ENCODE measurements around the gene AGBL1.
"Not testable (repeated sequence)": the region's sequence is repeated elsewhere in the genome, so short reads cannot be mapped to it uniquely, and the experiment has no call there.

The AGBL1 gene

DNA sequence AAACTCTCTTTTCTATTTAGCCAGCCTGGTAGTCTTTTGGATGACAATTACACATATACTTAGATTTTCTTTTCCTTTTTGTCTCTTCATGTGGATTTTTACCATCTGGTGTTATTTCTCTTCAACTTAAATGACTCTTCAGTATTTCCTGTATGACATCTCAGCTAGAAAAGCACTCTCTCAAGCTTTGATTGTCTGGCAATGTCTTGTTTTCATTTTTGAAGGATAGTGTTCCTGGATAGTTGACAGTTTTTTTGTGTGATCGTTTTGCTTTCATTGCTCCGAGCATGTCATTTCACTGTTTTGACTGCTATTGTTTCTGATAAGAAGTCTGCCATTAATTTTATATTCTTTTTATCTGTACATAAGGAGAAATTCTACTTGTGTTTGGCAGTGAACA is 766.4 kb downstream of the AGBL1 start:
- no peak for DNase-seq

DNA sequence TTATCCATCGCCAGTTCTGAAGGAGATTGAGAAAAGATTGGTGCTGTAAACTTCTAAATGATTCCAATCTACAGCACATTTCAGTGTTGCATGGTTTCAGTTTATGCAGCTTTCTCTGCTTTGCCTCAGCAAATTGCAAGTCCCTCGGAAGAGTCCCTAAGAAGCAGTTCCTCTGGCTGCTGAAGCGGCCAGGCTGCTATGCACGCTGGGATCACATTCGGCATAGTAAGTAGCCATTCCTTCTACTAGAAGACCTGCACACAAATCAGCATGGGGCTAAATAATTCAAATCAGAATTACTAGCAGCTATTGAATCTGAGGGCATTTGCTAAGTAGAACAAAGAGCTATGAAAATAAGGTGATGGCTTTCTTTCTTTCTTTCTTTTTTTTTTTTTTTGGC is 769.5 kb downstream of the AGBL1 start:
- DNase-seq = no peak

DNA sequence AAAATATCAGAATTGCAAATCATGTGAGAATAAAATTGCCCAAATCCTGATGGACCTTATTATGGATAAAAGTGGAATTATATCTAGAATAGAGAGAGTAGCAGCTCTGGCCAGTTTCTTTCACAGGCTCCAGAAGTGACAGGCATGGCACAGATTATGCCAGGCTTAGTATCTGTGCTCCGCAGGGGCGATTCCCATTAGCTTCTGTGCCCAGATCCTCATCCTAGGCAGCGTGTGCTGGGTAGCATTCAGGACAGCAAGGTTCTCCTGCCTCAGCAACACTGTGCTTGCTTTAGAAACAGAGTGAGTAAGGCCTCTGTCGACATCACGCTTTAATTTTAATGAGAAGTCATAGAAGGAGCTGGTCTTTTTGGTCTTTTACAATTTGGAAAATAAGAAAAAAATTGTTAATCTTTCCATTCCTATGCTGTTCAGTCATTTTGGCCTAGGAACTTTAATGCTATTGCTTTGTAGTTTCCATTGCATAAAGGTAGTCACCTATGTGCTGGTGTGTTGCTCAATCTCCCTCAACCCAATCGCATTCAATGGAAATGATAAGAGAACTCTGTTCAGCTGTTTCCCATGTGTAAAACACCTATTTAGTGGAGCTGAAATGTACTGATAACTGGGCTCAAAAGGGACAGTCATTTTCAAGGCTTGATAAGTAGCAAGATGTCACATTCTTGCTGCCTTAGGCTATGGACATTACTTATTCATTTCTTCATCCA is 770.1 kb downstream of the AGBL1 start:
- no peak for DNase-seq

DNA sequence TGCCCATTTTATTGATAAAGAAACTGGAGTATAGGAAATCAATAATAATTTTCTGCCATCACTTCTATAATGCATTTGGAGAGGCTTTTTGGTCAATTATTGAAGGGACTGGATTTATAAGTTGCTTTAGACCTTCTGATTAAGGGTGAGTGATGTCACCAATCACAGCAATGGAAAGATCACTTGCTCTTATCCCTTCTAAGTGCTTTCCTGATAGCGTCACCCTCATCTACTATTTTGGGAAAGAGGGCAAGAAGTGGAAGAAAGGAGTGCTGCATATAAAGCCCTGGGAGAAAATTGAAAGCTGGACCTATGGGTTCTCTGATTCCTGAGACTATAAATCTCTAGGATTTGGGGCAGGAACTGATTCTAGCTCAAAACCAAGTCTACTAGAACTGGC is 771.3 kb downstream of the AGBL1 start:
- DNase-seq = no peak

DNA sequence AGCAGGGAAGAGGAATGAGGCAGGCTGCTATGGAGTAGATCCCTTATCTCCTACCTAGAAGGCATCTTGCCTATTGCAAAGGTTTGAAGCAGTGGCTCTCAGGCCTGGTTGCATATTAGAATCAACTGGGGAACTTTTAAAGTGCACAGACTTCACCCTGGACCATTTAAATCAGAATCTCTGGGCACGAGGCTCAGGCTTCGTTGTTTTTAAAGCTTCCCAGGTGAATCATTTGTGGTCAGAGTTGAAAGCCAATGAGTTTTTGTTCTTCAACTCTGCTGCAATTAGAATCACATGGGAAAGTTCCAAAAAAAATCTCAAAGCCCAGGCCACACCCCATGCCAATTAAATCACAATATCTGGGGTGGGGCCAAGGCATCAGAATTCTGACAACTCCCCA is 773.1 kb downstream of the AGBL1 start:
- no peak for DNase-seq

DNA sequence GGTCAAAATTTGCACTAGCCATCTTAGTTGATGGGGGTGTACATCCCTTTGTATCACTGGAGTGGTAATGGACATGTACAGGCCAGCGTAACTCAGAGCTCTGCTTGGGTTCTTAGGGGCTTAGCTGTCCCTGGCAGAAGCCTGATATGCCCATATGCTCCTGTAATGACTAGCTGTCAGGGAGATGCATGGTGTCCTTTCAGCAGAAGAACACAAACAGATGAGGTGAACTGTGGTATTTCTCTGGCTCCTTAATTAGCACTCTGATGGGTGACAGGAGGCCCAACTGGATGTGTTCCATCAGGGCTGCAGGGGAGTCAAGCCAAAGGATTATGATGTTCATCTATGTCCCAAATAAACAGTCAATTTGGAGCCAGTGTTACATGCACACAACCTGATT is 774.5 kb downstream of the AGBL1 start:
- DNase-seq = no peak

DNA sequence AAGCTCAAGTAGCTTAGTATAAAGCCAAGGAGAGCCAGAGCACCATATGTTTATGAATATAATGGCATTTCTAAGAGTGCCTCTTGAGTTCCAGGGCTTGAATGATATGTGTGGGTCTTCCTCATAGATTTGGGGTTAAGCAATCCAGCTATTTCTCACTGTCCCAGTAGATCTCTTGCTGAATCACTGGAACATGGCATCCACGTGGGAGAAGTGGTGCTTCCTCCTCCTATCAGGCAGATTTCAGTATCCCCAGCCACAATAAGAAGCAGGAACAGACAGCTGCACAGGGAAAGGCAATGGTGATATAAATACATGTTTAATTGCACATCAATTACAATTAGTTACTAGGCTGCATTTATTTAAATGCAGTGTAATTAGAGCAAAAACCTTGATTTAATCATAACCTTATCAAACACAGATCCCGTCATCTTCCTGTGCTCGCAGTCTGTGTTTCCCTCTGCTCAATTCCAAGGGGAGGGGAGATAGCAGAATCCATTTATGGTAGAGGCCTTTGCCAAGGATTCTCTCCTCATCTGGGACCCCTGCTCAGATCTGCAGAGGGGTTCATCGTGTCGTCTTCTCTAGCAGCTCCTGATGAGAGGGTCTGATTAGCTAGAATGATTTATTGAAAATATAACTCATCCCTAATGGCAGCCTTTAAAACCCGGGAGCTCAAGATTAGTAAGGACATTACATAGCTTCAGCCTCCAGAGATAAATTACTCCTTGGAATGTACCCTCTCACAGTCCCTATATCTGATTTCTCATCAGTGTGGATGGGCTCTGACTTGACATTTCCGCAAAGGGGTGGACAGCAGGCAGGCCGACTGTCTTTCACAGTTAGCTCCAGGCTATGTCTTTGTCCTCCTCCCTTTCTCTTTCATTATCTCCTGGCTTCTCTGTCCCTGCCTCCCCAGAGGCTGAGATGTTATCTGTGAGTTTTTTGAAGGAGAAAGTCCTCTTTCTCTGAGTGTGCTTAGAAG is 775.9 kb downstream of the AGBL1 start:
- DNase-seq = no peak

DNA sequence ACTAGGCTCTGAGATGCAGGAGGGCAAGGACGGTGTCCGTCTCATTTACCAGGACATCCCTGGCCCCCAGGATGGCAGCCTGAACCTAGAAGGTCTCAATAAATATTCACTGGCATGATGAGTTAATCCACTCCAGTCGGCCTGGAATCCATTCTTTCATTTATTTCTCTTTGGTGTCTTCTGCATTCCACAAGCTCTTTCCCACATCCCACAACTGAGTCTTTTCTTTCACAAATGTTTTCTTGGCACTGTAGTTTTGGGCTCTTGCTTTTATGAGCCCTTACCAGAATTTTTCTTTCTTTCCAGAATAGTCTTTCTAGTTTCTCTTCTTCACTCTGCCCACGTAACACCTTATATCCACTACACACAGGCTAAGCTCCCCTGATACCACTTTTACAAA is 778.0 kb downstream of the AGBL1 start:
- DNase-seq = no peak

DNA sequence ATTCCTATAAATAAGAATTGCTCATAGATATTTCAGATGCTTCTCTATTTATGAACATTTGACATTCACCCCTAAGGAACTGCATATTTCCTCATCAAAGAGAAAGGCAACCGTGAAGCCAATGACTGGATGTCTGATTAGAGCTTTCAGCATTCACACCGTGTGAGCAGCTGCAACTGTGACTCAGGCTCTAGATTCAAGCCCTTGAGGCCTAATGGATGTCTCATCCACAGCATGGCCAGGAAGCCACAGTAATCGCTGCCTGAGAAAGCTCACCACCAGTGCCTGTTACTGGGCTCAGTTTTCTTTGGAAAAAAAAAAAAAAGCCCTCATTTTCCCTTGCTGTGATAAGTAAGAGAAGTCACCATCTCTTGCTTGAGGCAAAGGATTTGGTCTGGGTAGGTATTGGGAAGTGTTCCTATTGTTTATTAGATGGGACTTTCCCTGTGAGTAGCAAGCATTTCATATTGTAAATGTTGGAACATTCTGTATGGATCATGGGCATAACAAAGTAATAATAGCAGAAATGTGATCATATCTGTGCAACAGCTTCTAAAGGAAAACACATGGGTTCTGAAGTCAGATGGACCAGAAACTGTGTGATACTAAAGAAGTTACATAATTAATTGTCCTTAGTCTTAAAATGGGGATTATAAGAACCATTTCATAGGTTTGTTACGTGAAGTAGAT is 783.7 kb downstream of the AGBL1 start:
- no peak for DNase-seq

DNA sequence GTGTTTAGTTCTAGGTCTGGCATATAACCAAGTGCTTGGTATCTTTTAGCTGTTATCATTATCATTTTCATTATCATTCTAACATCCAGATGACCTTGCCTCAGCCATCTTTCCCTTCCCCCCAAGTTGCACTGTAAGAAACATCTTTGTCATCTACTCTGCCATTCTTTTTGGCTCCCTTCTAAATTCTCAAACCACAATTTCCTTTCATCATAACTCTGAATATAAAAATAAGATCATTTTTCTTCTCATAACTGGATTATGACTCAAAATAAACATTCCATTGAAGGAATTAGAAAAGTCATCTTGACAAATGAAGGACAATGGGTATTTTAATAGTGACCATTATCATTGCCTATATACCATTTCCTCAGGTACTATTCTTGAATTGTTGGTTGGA is 786.2 kb downstream of the AGBL1 start:
- no peak for DNase-seq

DNA sequence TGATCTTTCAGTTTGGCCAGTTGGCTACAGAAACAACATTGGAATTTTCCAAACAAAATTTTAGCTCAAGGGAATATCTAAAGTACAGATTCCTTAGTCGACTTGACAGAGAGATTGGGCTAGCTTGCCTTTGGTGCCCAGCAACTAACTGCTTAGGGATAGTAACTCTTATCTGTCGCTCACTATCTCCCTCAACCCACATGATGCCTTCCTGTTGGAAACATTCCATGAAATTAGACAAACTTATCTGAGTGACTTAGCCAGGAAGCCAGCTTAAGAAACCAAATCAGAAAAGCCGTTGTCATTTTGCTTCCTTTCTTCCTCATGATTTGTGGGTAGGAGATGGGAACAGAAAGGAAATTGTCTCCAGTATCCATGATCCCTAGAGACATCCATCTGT is 791.2 kb downstream of the AGBL1 start:
- no peak for DNase-seq

DNA sequence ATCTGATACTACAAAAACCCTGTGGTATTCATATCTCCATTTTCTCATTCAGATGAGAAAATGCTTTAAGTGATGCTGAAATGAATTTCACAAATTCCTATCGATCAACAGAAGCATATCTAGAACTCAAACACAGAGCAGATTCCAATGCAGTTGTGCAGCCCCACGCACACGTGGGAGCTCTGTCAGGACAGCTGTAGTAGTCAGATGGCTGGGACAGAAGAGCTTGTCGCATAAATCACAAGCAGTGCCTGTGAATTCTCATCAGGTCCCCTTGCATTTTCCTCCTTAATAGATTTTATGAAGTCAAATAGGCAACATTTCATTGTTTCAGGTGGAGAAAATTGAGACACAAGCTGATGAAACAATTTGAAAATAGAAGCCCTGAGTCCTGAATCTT is 792.3 kb downstream of the AGBL1 start:
- DNase-seq = no peak

DNA sequence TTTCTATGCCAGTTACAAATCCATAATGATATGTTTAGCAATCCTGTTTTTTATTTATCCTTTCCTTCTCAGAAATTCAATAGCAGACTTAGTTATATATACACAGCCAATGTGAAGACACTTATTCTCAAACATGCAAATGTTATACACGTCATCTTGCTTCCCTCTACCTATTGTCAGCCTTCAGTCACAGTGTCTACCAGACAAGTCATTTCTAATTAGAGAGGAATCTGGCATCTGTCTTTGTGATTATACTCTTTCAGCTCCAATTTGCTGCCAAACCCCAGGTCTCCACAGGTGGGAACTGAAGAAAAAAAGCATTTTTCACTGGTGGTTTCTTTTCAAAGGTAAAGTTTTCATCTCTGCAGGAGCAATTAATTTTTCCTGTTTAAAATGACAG is 793.1 kb downstream of the AGBL1 start:
- DNase-seq = no peak

DNA sequence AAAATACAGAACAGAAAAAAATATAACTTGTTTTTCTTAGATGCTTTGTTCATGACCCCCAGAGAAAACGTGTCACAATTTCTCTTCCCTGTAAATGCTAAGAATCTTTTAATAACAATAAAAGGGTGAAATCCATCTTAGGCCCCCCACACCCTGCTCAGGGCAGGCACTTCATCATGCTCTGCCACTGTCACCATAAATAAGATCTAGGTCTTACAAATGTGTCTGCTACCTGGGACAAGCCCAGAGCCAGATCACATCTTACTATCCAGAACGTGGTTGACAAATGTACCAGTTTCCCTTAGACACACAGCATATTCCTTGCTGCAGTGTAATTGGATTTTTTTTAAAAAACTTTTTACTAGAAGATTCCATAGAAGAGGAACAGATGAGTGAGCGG is 795.4 kb downstream of the AGBL1 start:
- DNase-seq = no peak

DNA sequence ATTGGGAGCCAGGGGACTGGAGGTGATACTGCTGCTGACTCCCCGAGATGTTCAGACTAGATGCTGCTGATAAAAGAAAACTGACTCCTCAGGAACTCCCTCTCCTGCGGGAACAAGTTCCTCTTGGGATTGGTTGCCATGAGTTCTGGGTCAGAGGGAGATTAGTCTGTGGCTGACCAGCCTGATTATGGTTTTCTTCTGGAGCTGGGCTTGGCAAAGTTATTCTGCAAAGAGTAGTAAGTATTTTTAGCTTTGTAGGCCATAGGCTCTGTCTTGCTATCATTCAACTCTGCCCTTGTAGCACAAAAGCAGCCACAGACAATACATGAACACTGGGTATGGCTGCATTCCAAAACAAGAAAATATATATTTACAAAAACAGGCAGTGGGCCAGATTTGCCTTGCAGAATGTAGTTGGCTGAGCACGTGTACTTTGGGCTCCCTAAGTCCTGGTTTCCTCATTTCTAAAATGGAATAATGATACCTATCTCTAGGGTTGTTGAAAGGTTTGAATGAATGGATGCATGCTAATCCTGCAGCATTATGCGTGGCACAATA is 796.8 kb downstream of the AGBL1 start:
- DNase-seq = no peak

DNA sequence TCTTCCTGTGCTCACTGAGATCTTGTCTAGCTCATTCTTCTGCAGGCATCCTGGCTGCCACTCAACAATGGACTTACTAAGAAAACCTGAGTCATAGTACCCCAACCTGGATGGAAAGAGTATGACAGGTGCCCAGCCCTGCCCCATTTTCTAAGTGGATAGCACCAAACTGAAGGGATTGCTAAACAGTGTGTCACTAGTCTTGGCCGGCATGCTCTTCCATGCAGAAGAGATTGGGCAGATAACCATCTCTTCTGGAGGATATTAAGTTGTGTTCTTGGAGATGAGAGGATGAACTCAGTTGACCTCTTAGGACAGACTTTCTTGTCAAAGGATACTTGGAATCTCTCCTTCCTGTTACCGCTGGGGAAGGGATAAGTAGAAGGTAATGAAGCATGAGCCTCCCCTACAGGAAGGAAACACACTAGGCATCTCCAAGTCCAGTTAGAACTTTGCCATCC is 797.5 kb downstream of the AGBL1 start:
- no peak for DNase-seq

DNA sequence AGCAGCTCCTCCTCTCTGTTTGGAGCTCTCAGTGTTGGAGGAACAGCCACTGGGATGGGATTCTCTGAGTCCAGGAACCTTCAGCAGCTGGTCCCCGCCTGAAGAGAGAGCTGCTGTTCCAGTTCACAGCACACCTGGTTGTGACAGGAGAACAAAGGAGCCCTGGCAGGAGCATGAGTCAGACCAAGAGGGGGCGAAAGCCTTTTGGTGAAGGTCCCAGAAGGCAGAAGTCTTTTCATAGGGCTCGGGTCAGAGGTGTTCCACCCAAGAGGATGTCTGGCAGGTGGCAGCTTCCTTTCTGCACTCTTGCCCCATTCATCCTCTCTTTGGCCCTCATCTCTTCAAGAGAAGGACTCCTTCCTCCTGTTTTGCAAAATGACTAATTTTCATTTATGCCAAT is 799.2 kb downstream of the AGBL1 start:
- not testable (repeated sequence) for DNase-seq

DNA sequence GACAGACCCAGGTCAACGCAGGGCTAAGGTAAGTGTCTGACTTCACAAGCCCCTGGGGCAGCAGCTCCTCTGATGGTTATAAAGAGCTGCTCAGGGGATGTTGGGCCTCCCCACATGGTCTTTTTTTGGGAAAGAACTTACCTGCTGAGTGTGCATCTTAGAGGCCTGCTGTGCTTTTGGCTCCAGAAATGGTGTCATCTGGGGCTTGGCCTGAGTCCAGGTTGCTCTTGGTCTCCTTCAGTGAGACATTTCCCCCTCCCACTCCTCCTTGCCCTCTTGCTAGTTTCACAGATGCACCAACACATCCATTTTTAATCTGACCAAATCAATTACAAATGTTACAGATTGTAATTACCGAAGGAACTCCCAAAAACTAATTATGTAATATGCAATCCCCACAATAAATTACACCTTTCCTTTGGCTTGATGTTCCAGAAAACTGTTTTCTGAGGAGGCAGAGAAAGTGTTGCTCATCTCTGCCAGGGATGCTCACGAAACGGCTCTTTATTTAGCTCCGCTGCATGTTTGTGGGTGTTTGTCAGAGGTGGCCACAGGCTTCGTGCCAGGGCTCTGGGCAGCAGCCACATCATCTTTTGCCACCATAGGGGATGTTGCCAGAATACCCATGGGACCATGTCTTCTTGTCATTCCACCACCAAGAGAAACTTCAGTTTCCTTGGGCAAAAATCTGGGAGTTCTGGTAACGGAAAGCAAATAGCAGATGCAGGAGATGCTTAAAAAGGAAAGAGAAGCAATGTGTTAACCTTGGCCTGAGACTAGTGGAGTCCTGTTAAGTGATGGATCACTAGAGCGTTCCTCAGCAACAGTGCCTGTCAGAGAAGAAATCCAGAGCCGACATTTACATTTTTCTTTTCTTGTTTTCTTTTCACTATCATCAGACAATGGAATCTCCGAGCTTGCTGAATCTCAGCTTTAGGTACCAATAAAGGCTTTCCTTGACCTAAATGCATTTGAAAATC is 799.9 kb downstream of the AGBL1 start:
- no peak for DNase-seq

DNA sequence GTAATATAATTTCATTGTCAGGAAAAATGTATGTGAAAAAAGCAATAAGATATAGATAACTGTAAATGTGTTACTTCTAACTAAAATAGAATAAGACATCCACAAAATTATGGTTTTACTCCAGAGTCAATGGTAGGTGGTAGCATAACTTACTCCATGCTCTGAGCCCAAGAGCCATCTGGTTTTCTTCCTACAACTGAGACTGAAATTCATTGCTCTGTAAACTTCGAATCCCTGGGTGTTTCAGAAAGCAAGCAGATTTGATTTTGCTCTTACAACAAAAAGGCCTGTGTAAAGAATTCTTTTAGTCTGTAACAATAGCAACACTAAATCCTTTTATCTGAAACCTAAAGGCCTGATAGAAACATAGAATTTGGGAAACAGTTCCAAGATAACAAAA is 805.9 kb downstream of the AGBL1 start:
- DNase-seq = no peak

DNA sequence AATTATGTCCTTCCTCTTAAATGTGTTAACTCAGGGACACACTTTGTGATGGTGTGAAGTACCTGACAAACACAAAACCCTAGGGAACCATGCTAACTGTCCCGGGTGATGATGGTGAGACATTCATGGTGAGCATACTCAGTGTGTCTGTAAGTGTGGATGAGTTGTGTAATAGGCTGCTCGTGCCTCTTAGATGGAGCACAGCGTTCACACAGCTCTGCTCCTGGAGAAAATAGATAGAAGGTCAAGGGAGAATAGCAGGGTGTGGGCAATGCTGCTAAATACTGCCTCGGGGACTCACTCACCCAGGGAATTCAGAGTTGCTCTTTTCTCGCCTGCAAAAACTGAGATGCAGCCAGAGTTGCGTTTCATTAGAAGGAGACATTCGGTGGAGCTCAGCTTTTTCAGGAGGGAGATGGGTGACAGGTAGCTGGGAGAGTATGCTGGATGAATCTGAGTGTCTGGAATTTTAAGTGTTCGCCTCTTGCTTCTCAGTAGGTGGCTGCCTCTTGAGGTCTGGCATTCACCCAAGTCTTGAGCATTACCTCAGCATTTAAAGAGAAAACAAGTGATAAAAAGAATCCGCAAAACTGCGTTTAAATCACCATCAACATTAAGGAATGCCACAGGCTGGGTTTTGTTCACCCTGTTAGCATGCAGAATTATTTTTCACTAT is 813.2 kb downstream of the AGBL1 start:
- no peak for DNase-seq

DNA sequence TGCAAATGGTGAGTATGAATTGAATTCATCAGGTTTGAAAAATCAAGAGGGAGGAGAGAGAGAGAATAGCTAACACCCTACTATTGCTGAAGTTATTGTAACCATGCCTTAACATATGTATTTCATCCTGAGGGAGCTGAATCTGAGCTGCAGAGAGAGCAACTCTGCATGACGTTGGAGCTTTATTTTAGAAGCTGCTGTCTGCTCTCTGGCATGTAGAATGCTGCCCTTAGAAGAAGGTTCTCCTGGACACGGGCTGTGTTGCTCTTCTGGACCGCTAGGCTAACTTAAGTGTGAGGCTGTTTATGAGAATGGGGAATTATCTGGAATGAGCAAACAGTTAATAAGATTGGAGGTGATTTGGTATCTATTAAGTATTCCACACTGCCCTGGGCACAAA is 814.6 kb downstream of the AGBL1 start:
- no peak for DNase-seq

All from activated CD4-positive, alpha-beta T cell treated with anti-CD3 and anti-CD28 coated beads, Interleukin-2, Interleukin-6, amounts not matched to agents 100 ng/mL and 50 ng/mL, durations not matched to agents 16 hours and 8 hours (primary cell).